ENCODE measurements around the gene TOP2B. TPM values are rescaled to one million over a fixed set of nuclear protein-coding genes. Genes with fewer than 3 reads are reported as not detected.

The TOP2B gene
- total RNA-seq, 1 donor from 2014 or later: 43.2 TPM

DNA sequence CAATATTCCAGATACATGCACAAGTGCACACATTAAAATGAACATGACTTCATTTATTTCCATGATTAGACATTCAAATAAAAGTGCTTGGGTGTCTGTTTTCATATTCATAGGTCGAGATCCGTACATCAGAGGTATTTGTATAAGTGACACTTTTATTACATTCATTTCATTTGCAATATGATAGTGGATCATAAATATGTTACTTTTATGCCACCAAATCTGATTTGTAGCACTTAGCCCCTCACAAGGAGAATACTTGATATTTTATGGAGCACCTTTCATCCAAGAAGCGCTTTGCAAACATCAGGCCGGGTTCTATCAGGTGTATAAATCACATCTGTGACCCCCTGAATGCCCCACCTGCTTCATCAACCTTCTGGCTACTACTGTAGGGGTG is 100.6 kb downstream of the TOP2B start:
- DNase-seq (ENCODE audit: low read depth) (no peak), FAIRE-seq (no peak)
- no peaks in the 10 kb centered on the region for H3K27me3 ChIP-seq (ENCODE audit: control insufficient read depth, insufficient read depth, low read length)
- no peak for TF ChIP-seq CTCF (IDR thresholded peaks at IDR 0.05; ENCODE audit: insufficient read depth, low read length, severe bottlenecking)
- no peak overlapping the region for H3K4me3 ChIP-seq (ENCODE audit: low read depth, low read length)
- no peaks in the 10 kb centered on the region for H3K36me3 ChIP-seq (ENCODE audit: control insufficient read depth, insufficient read depth, low read length)

DNA sequence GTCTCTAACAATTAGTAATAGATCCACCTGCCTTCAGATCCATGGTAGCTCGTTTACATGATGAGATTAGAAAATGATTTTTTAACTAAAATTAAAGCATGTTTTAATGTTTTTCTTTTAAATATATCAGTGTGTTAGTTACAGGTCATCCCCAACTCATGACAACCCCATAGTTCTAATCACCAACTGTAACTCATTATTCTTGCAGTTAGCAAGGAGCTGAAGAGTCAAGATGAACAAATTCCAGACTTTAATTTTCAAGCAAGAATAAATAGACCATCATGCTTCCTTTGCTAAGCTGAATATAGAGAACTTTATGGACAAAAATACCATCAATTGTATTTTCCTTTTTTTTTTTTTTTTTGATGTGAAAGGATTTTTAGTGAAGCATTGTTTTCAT is 101.1 kb downstream of the TOP2B start:
- Histone ChIP-seq H3K27me3 (ENCODE audit: control insufficient read depth, insufficient read depth, low read length) (no peaks in the 10 kb centered on the region), H3K36me3 (ENCODE audit: control insufficient read depth, insufficient read depth, low read length) (no peaks in the 10 kb centered on the region), H3K4me3 (ENCODE audit: low read depth, low read length) (no peak overlapping the region)
- TF ChIP-seq CTCF (IDR thresholded peaks at IDR 0.05; ENCODE audit: insufficient read depth, low read length, severe bottlenecking): no peak
- FAIRE-seq: no peak
- DNase-seq (ENCODE audit: low read depth): no peak

- no peak overlapping the region for H3K4me3 ChIP-seq (ENCODE audit: low read depth, low read length)
- H3K27me3 ChIP-seq (ENCODE audit: control insufficient read depth, insufficient read depth, low read length): no peaks in the 10 kb centered on the region
- no peak for TF ChIP-seq CTCF (IDR thresholded peaks at IDR 0.05; ENCODE audit: insufficient read depth, low read length, severe bottlenecking)
- DNase-seq (ENCODE audit: low read depth) (no peak), FAIRE-seq (no peak)
- no peaks in the 10 kb centered on the region for H3K36me3 ChIP-seq (ENCODE audit: control insufficient read depth, insufficient read depth, low read length)
Observed at GRCh38 chr3:25558796-25559195, 105.9 kb downstream of the TOP2B start.

DNA sequence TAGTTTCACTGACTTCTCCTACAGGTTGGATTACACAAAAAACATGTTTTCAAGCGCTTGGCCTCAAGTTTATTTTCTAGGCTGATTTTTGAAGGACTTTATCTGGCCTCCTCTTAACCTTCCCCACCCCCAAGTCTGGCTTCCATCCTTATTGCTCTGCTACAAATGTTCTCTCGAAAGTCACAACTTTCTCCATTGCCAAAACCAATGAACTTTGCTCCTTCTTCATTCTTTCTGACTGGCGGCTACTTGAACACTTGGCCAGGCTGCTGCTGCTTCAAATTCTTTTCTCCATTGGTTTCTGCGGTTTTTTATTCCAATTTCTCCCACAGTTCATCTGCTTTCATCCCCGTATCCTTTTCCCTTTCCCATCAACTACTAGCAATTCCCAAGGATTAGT is 106.6 kb downstream of the TOP2B start:
- Histone ChIP-seq H3K4me3 (ENCODE audit: low read depth, low read length) (no peak overlapping the region), H3K27me3 (ENCODE audit: control insufficient read depth, insufficient read depth, low read length) (no peaks in the 10 kb centered on the region), H3K36me3 (ENCODE audit: control insufficient read depth, insufficient read depth, low read length) (no peaks in the 10 kb centered on the region)
- no peak for FAIRE-seq
- no peak for DNase-seq (ENCODE audit: low read depth)
- no peak for TF ChIP-seq CTCF (IDR thresholded peaks at IDR 0.05; ENCODE audit: insufficient read depth, low read length, severe bottlenecking)

DNA sequence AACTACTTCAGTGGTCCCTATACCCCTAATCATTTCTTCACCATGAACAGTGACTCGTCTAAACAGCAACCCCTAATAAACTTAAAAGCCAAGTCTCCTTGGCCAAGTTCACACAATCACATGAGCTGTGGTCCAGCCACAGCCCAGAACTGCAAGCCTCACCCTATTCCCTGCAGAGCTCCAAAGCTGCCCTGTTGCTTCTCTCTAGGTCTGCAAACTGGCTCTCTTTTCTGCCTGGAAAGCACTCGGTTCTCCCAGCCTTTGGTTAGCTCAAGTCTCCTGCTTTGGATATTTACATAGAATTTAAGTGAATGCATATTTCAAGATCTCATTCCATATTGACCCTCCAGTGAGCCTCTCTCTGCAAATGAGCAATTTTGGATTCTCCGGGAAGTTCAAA is 107.0 kb downstream of the TOP2B start:
- no peak for TF ChIP-seq CTCF (IDR thresholded peaks at IDR 0.05; ENCODE audit: insufficient read depth, low read length, severe bottlenecking)

DNA sequence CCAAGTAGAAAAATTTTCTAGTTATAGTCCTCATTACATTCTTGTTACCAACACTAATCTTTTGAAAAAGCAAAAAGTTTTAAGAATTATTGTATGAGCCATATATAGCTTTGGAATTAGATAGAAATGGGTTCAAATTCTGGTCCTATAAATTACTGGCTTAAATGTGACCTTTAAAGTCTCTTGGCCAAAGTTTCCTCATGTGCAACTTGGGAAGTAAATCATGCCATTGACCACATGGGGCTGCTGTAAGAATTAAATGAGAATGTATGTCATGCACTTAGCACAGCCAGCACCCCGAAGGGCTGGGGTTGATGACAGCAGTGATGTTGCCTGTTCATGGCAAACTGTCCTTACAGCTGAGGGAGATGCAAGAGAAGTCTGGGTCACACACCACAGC is 108.3 kb downstream of the TOP2B start:
- TF ChIP-seq CTCF (IDR thresholded peaks at IDR 0.05; ENCODE audit: insufficient read depth, low read length, severe bottlenecking): no peak
- DNase-seq (ENCODE audit: low read depth) (no peak), FAIRE-seq (no peak)
- Histone ChIP-seq H3K27me3 (ENCODE audit: control insufficient read depth, insufficient read depth, low read length) (no peaks in the 10 kb centered on the region), H3K4me3 (ENCODE audit: low read depth, low read length) (no peak overlapping the region), H3K36me3 (ENCODE audit: control insufficient read depth, insufficient read depth, low read length) (no peaks in the 10 kb centered on the region)

More for the DNA sequence above, 107.0 kb downstream of the TOP2B start:
- H3K27me3 ChIP-seq (ENCODE audit: control insufficient read depth, insufficient read depth, low read length): no peaks in the 10 kb centered on the region
- no peak overlapping the region for H3K4me3 ChIP-seq (ENCODE audit: low read depth, low read length)
- DNase-seq (ENCODE audit: low read depth) (no peak), FAIRE-seq (no peak)
- H3K36me3 ChIP-seq (ENCODE audit: control insufficient read depth, insufficient read depth, low read length): no peaks in the 10 kb centered on the region

Measured in bronchial epithelial cell (primary cell).